Right ventricle myocardium superior (tissue), 1 donor: ENCODE data around the gene CCDC142. TPM values are rescaled to one million over a fixed set of nuclear protein-coding genes. Genes with fewer than 3 reads are reported as not detected.

Experiments
- ATAC-seq: fragments of 200-7000 bp; cut with Tn5 transposase; one replicate; pipeline ENCODE4 v1.9.1; 2020; ENCODE audit warnings: mild to moderate bottlenecking; ENCODE audit not compliant: poor library complexity
- DNase-seq: peaks from one replicate; pipeline ENCODE4 v3.0.0-alpha.2; 2020
- intact Hi-C: fragments of 100-400 bp; cut with DNase I; formaldehyde crosslinking; loops from one replicate; pipeline ENCODE4 v1.11.2; 2022
- total RNA-seq: library from RNA; stranded (reverse); fragmentation: NEBNext Ultra II Directional; extraction: Animal tissue kit (Norgen Biotek cat#: 25700); gene quantifications from one replicate; pipeline ENCODE4 v1.2.1, GENCODE V29; 2021
- donor health status: DM: no; HTN: yes; CAD: no; lungs with severe emphysema.

CCDC142 gene
- total RNA-seq, 1 donor from 2014 or later = 7.2 TPM

DNA sequence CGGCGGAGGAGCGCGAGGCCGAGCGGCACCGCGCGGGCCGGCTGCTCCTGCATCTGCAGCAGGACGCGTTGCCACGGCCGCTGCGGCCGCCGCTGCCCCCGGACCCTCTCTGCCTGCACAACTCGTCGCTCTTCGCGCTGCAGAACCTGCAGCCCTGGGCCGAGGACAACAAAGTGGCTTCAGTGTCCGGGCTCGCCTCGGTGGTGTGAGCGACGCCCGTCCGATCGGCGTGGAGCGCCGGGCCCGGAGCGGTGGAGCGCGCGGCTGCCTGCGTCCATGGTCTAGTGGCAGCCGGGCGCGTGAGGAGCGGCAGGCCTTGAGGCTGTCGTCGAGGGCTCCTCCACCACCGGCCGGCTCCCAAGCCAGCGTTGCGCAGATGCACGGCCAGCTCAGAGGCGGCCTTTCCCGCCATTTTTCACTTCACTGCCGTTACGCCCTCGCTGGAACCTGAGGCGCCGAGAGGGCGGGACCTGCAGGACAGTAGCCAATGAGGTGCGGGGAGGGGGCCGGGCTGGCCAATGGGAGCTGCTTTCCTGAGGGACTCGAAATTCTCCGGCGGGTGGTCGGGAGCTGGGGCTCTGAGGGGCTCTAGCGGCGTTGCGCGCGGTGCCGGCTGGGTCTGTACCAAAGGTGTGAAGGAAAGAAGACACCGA lies 33.3 kb upstream of the CCDC142 start:
- intact Hi-C loops = no loop called here
- ATAC-seq (peak; percentile 88), DNase-seq (peak; percentile 85)

DNA sequence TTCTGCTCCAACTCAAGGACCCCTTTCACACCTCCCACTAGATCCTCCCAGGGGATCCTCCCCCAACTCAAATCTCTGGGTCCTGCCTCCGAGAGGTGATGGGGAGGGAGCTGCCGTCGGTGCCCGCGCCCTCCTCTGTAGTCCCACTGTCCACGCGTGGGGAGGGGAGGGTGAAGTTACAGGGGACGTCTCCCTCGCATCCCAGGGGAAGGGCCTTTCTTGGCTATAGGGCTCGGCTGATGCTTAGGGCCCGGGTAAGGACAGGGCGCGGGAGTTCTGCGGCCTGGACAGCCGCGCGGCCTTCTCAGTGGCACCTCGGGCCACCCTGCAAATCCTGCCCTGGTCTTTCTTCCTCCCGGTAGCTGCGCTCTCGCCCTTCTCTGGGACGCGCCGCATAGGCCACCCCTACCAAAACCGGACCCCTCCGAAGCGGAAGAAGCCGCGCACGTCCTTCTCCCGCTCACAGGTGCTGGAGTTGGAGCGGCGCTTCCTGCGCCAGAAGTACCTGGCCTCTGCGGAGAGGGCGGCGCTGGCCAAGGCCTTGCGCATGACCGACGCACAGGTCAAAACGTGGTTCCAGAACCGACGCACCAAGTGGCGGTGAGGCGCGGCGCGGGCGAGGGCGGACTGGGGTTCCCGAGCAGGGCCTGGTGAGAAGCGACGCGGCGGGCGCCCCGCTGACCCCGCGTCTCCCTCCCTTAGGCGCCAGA lies 32.6 kb upstream of the CCDC142 start:
- intact Hi-C loops = no loop called here
- no peak for ATAC-seq
- DNase-seq = no peak

DNA sequence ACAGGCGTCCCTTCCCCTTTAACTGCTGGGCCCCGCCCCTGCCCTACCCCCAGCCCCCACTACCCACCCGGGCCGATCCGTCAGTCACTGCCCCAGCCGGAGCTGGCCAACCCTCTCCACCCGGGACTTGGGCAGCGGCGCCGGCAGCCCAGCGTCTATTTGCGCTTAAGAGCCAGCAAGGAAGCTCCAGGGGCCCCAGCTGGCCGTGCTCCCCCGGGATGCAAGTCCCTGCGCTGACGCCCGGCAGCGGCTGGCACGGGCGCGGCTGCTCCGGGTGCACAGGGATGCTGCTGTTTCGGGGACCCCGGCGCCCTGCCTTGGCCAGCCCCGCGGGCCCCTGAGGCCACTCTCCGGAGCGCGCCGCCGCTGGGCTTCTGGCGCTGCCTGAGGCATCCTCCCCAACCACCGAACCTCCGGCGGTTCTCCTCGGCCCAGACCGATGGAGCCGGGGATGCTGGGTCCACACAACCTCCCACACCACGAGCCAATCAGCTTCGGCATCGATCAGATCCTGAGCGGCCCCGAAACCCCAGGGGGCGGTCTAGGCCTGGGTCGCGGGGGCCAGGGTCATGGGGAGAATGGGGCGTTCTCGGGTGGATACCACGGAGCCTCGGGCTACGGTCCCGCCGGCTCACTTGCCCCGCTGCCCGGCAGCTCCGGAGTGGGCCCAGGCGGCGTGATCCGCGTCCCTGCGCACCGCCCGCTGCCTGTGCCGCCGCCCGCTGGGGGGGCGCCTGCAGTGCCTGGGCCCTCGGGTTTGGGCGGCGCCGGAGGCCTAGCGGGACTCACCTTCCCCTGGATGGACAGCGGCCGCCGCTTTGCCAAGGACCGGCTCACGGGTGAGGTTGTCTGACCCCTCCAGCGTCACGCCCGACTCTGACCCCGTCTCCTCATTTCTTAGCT lies 31.8 kb upstream of the CCDC142 start, which contains the start of gene TLX2:
TSS of gene TLX2 (plus strand) at position 83 of the 903 bp plus-strand sequence. CDS start at position 440, 357 bp downstream.
- no peak for DNase-seq
- peak; percentile 7 for ATAC-seq
- intact Hi-C loops = no loop called here

DNA sequence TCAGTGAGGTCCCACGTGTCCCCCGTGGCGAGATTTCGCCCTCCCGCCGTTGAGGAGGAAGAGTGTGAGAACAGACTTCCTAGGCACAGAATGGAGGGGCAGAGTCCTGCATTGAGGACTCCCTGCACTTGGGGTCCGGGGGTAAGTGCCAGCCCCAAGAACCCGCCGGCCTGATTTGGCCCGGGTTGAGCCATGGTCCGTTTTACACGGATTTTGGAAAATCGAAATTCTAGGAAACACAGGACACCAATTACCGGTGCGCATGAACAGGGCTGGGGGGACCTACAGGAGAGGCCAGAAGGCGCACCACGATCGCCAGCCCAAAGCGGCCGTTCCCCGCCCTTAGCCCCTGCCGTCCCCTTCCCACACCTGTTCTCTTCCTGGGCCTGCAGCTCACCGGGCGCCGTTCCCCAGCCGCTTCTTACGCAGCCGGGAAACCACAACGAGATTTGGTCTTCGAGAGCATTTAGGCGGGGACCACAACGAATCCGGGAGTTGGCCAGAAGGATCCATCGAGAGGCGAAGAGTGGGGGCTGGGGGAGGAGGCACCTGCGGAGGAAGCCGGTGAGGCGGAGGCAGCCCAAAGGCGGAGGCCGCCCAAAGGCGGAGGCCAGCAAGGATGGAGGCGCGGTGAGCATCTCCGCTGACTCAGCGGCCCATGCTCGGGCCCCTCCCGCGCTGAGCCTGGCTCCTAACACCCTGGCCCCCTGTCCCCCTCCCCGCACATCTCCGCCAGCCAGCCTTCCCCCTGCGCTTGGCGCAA lies 31.0 kb upstream of the CCDC142 start:
- intact Hi-C loops = no loop called here
- no peak for ATAC-seq
- no peak for DNase-seq

DNA sequence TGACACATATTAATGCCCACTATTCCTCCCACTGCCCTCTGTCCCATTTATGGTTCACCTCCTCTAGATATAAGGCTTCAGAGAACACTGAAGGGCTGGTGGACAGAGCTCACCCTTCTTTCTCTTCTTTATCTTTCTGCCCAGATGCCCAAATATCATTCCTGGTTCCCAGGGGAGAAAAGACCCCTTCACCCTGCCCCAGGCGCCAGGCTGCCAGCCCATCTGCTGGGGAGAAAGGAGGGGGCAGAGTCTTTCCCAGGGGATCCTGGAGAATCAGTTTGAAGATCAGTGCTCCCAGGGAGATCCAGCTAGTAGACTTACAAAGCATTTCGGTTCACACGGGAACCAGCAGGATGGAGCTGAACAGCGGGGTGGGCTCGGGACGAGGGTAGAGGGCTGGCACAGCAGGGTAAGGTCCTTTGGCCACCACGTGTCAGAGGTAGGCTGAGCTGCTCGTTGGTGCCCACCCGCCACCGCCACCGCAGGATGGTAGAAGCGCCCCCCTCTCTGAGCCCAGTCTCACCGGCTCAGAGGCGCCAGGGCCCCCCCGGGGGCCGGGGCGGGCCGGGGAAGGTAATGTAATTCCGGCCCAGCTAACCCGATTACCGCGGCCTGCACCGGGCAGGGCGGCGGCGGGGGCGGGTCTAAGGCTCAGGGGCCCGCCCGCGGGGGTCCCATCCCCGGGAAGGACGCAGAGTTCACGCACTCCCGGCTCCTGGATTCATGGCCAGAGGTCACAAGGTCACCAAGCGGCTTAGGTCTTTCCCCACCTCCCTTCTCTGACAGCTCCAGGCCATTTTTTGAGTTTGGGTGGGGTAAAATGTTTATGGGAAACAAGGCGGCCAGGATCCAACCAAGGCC lies 30.2 kb upstream of the CCDC142 start:
- intact Hi-C loops = no loop called here
- ATAC-seq = no peak
- no peak for DNase-seq

DNA sequence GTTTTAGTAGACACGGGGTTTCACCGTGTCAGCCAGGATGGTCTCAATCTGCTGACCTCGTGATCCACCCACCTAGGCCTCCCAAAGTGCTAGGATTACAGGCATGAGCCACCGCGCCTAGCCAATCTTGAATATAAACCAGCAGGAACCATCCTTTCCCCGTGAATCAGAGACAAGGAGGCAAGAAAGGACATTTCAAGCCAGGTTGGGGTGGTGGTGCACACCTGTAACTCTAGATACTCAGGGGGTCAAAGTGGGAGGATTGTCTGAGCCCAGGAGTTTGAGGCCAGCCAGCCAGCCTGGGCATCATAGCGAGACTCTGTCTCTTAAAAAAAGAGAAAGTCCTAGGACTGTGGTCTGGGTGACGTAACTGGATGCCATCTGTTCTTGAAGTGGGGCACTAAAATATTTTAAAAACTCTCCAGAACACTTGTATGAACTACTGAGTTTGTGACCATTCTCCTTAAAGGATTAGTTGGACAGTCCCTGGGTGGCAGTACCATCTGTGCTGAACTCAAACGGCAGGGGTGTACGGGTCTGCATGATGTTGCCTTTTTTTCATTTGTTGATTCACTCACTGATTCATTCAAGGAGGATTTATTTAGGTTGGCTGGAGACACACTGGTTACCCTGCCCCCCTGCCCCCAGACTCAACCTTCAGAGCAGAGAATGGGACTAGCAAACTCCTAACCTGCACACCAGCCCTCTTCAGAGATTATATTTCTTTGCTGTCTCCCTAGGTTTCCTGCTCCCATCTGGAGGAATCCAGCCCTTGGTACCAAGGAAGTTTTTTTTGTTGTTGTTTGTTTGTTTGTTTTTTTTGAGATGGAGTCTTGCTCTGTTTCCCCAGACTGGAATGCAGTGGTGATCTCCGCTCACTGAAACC lies 28.5 kb upstream of the CCDC142 start:
- intact Hi-C loops = no loop called here
- DNase-seq (no peak), ATAC-seq (no peak)

DNA sequence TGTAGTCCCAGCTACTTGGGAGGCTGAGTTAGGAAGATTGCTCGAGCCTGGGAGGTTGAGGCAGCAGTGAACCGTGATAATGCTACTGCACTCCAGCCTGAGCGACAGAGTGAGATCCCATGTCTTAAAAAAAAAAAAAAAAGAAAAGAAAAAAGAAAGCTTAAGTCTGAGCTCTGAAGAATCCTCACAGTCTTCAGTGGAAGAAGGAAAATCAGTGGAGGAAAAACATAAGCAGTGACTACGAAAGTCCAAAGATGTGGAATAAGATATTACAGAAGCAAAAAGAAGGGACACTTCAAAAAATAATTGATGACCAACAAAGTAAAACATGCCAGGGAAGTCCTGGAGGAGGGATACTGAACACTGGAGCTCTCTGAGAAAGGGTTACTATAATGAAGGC lies 27.5 kb upstream of the CCDC142 start:
- ATAC-seq = no peak
- intact Hi-C loops = no loop called here
- no peak for DNase-seq

DNA sequence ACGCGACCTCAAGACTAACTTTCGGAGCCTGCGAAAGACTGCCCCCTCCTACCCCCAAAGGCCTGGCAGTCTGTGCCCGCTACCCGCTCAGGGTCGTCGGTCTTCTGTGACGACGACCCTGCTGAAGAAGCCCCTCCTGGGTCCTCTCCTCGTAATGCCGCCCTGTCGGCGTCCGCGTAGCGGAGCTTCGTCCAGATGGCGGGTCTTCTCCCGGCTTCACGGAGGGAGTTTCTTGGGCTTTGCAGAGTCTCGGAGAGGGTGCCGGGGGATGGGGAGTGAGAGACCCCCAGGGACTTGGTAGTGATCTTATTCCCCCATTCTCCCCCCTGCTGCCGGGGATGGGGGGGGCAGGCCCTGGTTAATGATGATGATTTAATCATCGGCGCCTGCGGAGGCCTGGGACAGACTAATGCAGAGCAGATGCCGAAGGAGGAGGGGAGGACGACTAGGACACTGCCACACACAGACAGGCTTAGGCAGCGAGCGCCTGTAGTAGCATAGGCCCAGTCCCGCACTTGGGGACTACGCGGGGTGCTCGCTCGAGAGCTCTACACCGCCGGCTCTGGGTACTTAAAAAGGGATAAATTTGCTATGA lies 25.2 kb upstream of the CCDC142 start:
- no peak for ATAC-seq

DNA sequence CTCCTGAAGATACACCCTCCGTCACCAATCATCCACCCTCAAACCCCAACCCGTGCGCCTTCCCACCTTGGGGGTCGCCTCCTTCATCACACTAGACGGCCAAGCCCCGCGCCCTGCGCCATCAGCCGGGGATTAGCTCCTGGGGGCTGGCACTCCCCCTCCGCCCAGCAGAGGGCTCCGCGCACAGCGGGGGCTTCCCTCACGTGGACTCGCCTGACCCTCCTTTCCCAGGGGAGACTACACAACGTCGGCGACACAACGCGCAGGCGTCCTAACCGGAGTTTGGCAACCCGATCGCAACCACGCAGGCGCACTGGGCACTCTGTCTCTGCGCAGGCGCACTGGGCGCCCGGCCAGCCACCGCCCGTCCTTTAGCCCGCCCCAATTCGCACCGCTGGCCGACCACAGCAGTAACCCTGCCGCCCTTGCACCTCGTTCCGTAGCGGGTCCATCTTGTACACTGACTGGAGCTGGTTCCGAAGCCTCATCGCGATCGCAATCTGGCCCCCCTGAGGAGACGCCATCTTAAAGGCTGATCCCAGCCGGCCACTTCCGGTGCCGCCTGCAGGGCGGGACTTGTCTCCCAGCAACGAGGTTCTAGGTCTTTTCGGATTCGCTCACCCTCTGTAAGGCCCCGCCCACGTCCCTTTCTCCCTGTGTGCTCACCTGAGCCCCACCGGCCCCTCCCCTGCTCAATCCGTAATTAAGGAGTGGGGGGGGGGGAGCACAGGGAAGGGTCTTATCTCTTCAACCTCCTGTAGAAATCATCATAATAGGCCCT lies 24.5 kb upstream of the CCDC142 start, which contains the start of gene PCGF1:
TSS of gene PCGF1 (minus strand) at position 551 of the 781 bp plus-strand sequence. CDS start at position 524, 27 bp downstream.
- DNase-seq (peak; percentile 100), ATAC-seq (peak; percentile 97)
- intact Hi-C loops = no loop called here

More for the DNA sequence above, 25.2 kb upstream of the CCDC142 start:
- intact Hi-C loops = no loop called here
- no peak for DNase-seq

DNA sequence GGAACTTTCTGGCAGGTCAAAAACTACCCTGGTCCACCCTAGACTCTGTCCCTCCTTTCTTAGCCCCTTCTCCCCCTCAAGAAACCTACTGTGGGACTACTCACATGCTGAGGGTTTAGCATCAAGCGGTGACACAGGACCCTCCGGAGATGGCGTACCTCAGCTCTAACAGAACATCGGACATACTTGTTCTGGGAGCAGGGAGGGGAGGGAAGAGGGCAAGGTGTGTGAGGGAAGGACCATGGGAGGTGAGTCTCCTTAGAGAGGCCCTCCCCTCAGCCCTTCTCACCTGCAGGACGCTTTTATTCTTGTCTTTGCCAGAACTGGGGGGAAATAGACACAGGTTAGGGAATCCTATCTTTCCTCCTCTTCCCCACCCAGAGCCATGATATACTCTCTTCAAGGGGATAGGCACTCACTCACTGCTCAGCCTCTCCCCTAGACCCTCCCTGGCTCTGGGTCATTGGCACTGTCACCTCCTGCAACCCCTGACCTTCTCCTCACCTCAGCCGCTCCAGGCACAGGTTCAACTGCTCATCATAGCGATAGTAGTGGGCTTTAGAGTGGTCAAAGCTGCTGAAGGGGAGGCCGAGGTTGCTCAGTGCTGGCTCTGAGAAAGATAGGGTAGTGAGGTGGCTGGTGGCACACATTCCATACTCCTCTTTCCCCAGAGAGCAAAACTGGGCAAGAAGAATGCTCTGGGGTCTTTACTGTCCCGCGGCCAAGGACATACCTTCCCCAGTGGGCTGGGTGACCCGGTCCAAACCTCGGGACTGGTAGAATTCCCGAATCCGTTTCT lies 22.8 kb upstream of the CCDC142 start:
- ATAC-seq (no peak), DNase-seq (no peak)
- intact Hi-C loops = no loop called here

DNA sequence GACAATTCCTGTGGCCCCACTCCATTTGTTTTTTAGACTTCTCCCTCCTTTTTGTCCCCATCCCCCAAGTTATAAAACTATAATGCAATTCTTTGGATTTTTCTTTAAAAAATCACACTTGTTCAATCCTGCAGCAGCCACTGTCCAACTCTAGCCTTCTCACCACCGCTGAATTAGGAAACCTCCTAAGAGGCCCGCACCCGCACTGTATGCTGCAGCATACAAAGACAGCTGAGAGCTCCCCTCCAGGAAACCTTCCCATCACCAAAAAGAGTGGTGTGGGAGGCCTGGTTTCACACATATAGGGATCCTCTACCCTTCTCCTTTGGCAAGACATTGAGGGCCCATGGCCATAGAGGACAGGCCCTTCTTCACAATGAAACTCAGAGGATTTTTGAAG lies 21.8 kb upstream of the CCDC142 start:
- intact Hi-C loops = no loop called here
- ATAC-seq (no peak), DNase-seq (no peak)

DNA sequence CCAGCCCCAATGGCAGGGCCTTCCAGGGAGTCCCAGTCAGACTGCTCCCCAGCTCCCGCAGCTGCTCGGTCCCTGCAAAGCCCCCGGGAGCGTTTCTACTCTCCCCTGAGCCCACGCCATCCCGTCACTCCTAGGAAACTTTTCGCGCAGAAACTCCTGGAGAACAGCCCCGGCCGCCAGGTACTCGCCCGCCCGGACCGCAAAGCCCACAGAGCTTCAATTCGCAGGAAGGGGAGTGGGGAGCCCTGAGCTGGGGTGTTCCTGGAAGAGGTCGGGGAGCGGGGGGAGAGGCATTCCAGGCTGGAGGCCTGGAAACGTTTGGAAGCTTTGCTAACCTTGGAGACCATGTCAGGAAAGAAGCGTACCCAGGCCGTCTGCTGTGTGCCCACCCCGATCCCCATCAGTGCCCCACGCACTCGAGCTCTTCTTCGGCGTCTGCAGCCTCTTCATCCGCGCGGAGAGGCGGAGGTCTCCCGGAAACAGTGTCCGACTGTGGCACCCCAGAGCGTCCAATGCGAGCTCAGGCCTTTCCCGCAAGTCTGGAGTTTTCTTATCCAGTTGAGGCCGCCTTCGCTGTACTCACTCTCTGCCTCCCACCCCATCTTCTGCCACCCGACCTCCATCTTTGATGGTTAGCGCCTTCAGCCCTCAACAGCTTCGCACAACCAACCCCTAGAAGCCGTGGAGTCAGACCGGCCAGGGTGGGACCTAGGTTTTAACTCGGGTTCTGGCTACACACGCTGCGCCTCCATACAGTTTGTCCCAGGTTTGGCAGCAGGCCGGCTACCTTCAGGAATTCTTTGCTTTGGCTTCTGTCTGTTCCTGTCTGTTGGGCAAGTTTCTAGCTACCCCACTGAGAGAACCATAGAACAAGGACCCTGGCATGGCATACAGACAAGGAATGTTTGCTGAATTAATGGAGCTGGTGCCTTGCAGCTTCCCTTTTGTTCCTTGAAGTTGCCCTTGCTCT lies 21.0 kb upstream of the CCDC142 start:
- DNase-seq (no peak), ATAC-seq (no peak)
- intact Hi-C loops = no loop called here

DNA sequence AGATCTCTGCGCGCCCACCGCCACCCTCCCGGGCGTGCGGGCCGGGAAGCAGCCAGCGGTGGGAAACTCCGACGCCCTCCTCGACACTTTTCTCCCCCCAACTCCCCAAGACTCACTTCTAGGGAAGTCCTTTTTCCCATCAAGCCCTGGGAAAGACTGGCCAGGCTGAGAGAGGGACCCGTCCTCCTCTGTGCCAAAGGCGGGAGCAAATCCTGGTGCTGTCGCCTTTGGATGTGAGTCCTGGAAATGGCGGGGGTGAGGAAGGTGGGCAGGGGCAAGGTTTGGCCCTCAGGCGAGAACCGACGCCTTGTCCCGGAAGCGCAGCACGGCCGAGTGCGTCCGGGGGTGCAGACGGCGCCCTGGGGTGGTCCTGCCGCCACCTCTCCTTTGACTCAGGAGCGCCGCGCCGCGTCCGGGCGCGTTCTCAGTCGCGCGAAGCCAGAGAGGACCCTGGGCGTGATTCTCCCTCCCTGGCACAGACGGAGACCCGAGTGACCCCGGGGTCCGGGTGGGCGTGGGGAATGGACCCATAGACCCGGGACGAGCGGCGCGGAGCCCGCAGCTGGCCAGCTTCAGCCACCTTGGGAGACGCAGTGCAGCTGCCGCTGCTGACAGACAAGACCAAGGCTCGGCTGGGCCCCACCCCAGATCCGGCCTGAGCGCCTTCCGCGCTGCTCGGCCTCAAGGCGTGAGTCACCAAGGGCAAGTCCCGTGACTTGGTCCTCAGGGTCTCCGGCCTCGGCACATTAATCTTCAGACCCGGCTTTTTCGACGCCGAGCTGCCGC lies 20.1 kb upstream of the CCDC142 start:
- ATAC-seq (peak; percentile 70), DNase-seq (peak; percentile 91)
- intact Hi-C loops = no loop called here
